ENCODE measurements around the gene ALX4.

ALX4 gene

GRCh38 chr11:44246726-44247125 is 63.2 kb downstream of the ALX4 start:
- Histone ChIP-seq H3K4me3 (IDR thresholded peaks at IDR 0.05; ENCODE audit: insufficient read depth, low read depth, low read length) (no peak overlapping the region), H3K27me3 (ENCODE audit: insufficient read depth, low read depth) (no peaks in the 10 kb centered on the region), H2AFZ (ENCODE audit: low read depth) (no peak overlapping the region), H4K20me1 (ENCODE audit: insufficient read depth) (no peaks in the 10 kb centered on the region), H3K79me2 (ENCODE audit: insufficient read depth, low read depth) (no peaks in the 10 kb centered on the region), H3K36me3 (ENCODE audit: insufficient read depth) (no peaks in the 10 kb centered on the region), H3K27ac (peak overlapping the region; percentile 75), H3K4me2 (peak overlapping the region; percentile 88), H3K9ac (no peak overlapping the region; the same call in 1 of the 2 replicates), H3K4me1 (ENCODE audit: low read depth, poor library complexity, severe bottlenecking) (peaks cover 76% of the 10 kb centered on the region)
- TF ChIP-seq CTCF (conservative IDR thresholded peaks at IDR 0.05; ENCODE audit: low read depth, low read length): no peak

GRCh38 chr11:44244639-44245310 is 65.2 kb downstream of the ALX4 start:
- Histone ChIP-seq H3K79me2 (ENCODE audit: insufficient read depth, low read depth) (no peaks in the 10 kb centered on the region), H4K20me1 (ENCODE audit: insufficient read depth) (no peaks in the 10 kb centered on the region), H3K9ac (no peak overlapping the region; the same call in 1 of the 2 replicates), H3K4me1 (ENCODE audit: low read depth, poor library complexity, severe bottlenecking) (peaks cover 63% of the 10 kb centered on the region), H3K4me3 (IDR thresholded peaks at IDR 0.05; ENCODE audit: insufficient read depth, low read depth, low read length) (no peak overlapping the region), H2AFZ (ENCODE audit: low read depth) (no peak overlapping the region), H3K4me2 (peak overlapping the region; percentile 88), H3K27ac (peak overlapping the region; percentile 75), H3K27me3 (ENCODE audit: insufficient read depth, low read depth) (no peaks in the 10 kb centered on the region), H3K36me3 (ENCODE audit: insufficient read depth) (no peaks in the 10 kb centered on the region)
- no peak for TF ChIP-seq CTCF (conservative IDR thresholded peaks at IDR 0.05; ENCODE audit: low read depth, low read length)

- H2AFZ ChIP-seq (ENCODE audit: low read depth): no peak overlapping the region
- peak overlapping the region; percentile 88; the same call in 1 of the 2 replicates for H3K4me2 ChIP-seq
- H3K79me2 ChIP-seq (ENCODE audit: insufficient read depth, low read depth): no peaks in the 10 kb centered on the region
- H3K9ac ChIP-seq: no peak overlapping the region
- H3K27me3 ChIP-seq (ENCODE audit: insufficient read depth, low read depth): no peaks in the 10 kb centered on the region
- TF ChIP-seq CTCF (conservative IDR thresholded peaks at IDR 0.05; ENCODE audit: low read depth, low read length): no peak
- H3K4me3 ChIP-seq (IDR thresholded peaks at IDR 0.05; ENCODE audit: insufficient read depth, low read depth, low read length): no peak overlapping the region
- H3K27ac ChIP-seq: peak overlapping the region; percentile 7; the same call in 1 of the 2 replicates
- peaks cover 53% of the 10 kb centered on the region for H3K4me1 ChIP-seq (ENCODE audit: low read depth, poor library complexity, severe bottlenecking)
- H3K36me3 ChIP-seq (ENCODE audit: insufficient read depth): no peaks in the 10 kb centered on the region
- no peaks in the 10 kb centered on the region for H4K20me1 ChIP-seq (ENCODE audit: insufficient read depth)
Observed at GRCh38 chr11:44243595-44244343, 66.2 kb downstream of the ALX4 start.

- no peak overlapping the region for H3K9ac ChIP-seq
- H3K4me2 ChIP-seq: no peak overlapping the region
- H3K27me3 ChIP-seq (ENCODE audit: insufficient read depth, low read depth): no peaks in the 10 kb centered on the region
Observed at GRCh38 chr11:44243086-44243485, 66.9 kb downstream of the ALX4 start.

More at GRCh38 chr11:44243086-44243485, 66.9 kb downstream of the ALX4 start:
- peaks cover 46% of the 10 kb centered on the region for H3K4me1 ChIP-seq (ENCODE audit: low read depth, poor library complexity, severe bottlenecking)
- H3K27ac ChIP-seq: no peak overlapping the region
- H2AFZ ChIP-seq (ENCODE audit: low read depth): no peak overlapping the region
- no peaks in the 10 kb centered on the region for H3K36me3 ChIP-seq (ENCODE audit: insufficient read depth)
- TF ChIP-seq CTCF (conservative IDR thresholded peaks at IDR 0.05; ENCODE audit: low read depth, low read length): no peak
- H3K79me2 ChIP-seq (ENCODE audit: insufficient read depth, low read depth): no peaks in the 10 kb centered on the region
- no peaks in the 10 kb centered on the region for H4K20me1 ChIP-seq (ENCODE audit: insufficient read depth)
- no peak overlapping the region for H3K4me3 ChIP-seq (IDR thresholded peaks at IDR 0.05; ENCODE audit: insufficient read depth, low read depth, low read length)
